ENCODE results near the gene DMGDH.
A peak's percentile ranks its signal among the peaks of the same experiment; 100 is the strongest.

The DMGDH gene

GRCh38 chr5:79109527-79110492 is 40.3 kb upstream of the DMGDH start:
- no peak overlapping the region for H3K27ac ChIP-seq (ENCODE audit: poor library complexity, severe bottlenecking)
- H3K27me3 ChIP-seq (ENCODE audit: insufficient read depth, poor library complexity, severe bottlenecking): peaks cover 13% of the 10 kb centered on the region
- no peak for DNase-seq (ENCODE audit: low spot score)
- ATAC-seq (ENCODE audit: low read depth): no peak
- no peaks in the 10 kb centered on the region for H3K4me1 ChIP-seq (ENCODE audit: insufficient read depth, poor library complexity, severe bottlenecking)
- peak; percentile 31 for TF ChIP-seq CTCF (IDR thresholded peaks at IDR 0.05; ENCODE audit: poor library complexity, severe bottlenecking)
- H3K4me3 ChIP-seq (ENCODE audit: severe bottlenecking): no peak overlapping the region
- H3K36me3 ChIP-seq (ENCODE audit: low read depth): no peaks in the 10 kb centered on the region
- no peaks in the 10 kb centered on the region for H3K9me3 ChIP-seq (ENCODE audit: severe bottlenecking)

GRCh38 chr5:79108792-79109191 is 39.3 kb upstream of the DMGDH start:
- ATAC-seq (ENCODE audit: low read depth): no peak
- no peak overlapping the region for H3K4me3 ChIP-seq (ENCODE audit: severe bottlenecking)

GRCh38 chr5:79108086-79108485 is 38.6 kb upstream of the DMGDH start:
- TF ChIP-seq CTCF (IDR thresholded peaks at IDR 0.05; ENCODE audit: poor library complexity, severe bottlenecking): no peak
- Histone ChIP-seq H3K27ac (ENCODE audit: poor library complexity, severe bottlenecking) (no peak overlapping the region), H3K9me3 (ENCODE audit: severe bottlenecking) (no peaks in the 10 kb centered on the region), H3K27me3 (ENCODE audit: insufficient read depth, poor library complexity, severe bottlenecking) (peaks cover 13% of the 10 kb centered on the region), H3K36me3 (ENCODE audit: low read depth) (no peaks in the 10 kb centered on the region), H3K4me1 (ENCODE audit: insufficient read depth, poor library complexity, severe bottlenecking) (no peaks in the 10 kb centered on the region), H3K4me3 (ENCODE audit: severe bottlenecking) (no peak overlapping the region)
- ATAC-seq (ENCODE audit: low read depth) (no peak), DNase-seq (ENCODE audit: low spot score) (no peak)

More at GRCh38 chr5:79108792-79109191, 39.3 kb upstream of the DMGDH start:
- no peak for TF ChIP-seq CTCF (IDR thresholded peaks at IDR 0.05; ENCODE audit: poor library complexity, severe bottlenecking)
- Histone ChIP-seq H3K4me1 (ENCODE audit: insufficient read depth, poor library complexity, severe bottlenecking) (no peaks in the 10 kb centered on the region), H3K27ac (ENCODE audit: poor library complexity, severe bottlenecking) (no peak overlapping the region), H3K27me3 (ENCODE audit: insufficient read depth, poor library complexity, severe bottlenecking) (peaks cover 13% of the 10 kb centered on the region), H3K9me3 (ENCODE audit: severe bottlenecking) (no peaks in the 10 kb centered on the region), H3K36me3 (ENCODE audit: low read depth) (no peaks in the 10 kb centered on the region)
- DNase-seq (ENCODE audit: low spot score): no peak

GRCh38 chr5:79107020-79107796 is 37.7 kb upstream of the DMGDH start:
- H3K4me3 ChIP-seq (ENCODE audit: severe bottlenecking): no peak overlapping the region
- no peaks in the 10 kb centered on the region for H3K36me3 ChIP-seq (ENCODE audit: low read depth)
- TF ChIP-seq CTCF (IDR thresholded peaks at IDR 0.05; ENCODE audit: poor library complexity, severe bottlenecking): no peak
- ATAC-seq (ENCODE audit: low read depth) (no peak), DNase-seq (ENCODE audit: low spot score) (no peak)
- H3K4me1 ChIP-seq (ENCODE audit: insufficient read depth, poor library complexity, severe bottlenecking): no peaks in the 10 kb centered on the region
- no peaks in the 10 kb centered on the region for H3K9me3 ChIP-seq (ENCODE audit: severe bottlenecking)
- no peak overlapping the region for H3K27ac ChIP-seq (ENCODE audit: poor library complexity, severe bottlenecking)
- peaks cover 5% of the 10 kb centered on the region for H3K27me3 ChIP-seq (ENCODE audit: insufficient read depth, poor library complexity, severe bottlenecking)
